Brain microvascular endothelial cell (primary cell): ENCODE results near the gene TPR.
A peak's percentile ranks its signal among the peaks of the same experiment; 100 is the strongest.
"Not testable (repeated sequence)": the region's sequence is repeated elsewhere in the genome, so short reads cannot be mapped to it uniquely, and the experiment has no call there.

ENCODE experiments used
- DNase-seq: peaks from one replicate; pipeline ENCODE4 v3.0.0-alpha.2; 2020
- H3K27ac ChIP-seq: fragments of 250-450 bp; sonication (Bioruptor Pico); 2 replicates; pipeline ENCODE4 v1.5.1; 2020; ENCODE audit warnings: mild to moderate bottlenecking, moderate library complexity
- H3K27me3 ChIP-seq: fragments of 250-450 bp; sonication (Bioruptor Pico); replicated peaks from 2 replicates; pipeline ENCODE4 v1.5.1; 2020; ENCODE audit warnings: mild to moderate bottlenecking
- H3K36me3 ChIP-seq: fragments of 250-450 bp; sonication (Bioruptor Pico); replicated peaks from 2 replicates; pipeline ENCODE4 v1.5.1; 2020; ENCODE audit warnings: mild to moderate bottlenecking
- H3K4me3 ChIP-seq: 2 replicates; pipeline ENCODE4 v1.5.1; 2011; ENCODE audit warnings: low read depth, mild to moderate bottlenecking, control low read depth, low read length, moderate library complexity
- in situ Hi-C: cut with HindIII; loops from 2 replicates; pipeline ENCODE4 v1.10.0; 2017; ENCODE audit warnings: low sequenced_read_pairs, low pct_ligation_motif_present
- TF ChIP-seq, protein P1 (sequence below): IDR thresholded peaks from 2 replicates; pipeline ENCODE4 v1.5.1; 2011; ENCODE audit warnings: low read depth, mild to moderate bottlenecking, moderate library complexity, low read length, control low read depth, inconsistent platforms; ENCODE audit errors: missing control alignments

TPR gene

GRCh38 chr1:186391841-186392240 lies 16.8 kb upstream of the TPR start:
- peaks cover 32% of the 10 kb centered on the region for H3K36me3 ChIP-seq

DNA sequence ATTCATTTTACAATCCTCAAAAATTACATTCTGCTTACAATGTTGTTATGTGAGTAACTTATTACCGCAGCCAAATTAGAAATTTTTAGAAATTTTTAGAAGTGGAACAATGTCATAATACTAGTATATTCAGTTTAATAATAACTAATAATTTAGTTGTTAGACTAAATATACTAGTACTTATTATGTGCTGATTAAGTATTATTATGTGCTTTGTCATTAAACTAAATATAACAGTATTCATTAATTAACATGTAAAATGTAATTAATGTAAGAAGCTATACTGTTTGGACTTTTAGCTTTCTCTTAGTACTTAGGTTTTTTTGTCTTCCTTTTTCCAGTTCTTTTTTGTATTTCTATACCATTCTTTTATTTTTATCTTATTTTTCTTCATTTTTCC lies 15.9 kb upstream of the TPR start:
- H3K27ac ChIP-seq = no peak overlapping the region
- DNase-seq = no peak
- peaks cover 31% of the 10 kb centered on the region for H3K36me3 ChIP-seq
- TF ChIP-seq, protein P1, sequence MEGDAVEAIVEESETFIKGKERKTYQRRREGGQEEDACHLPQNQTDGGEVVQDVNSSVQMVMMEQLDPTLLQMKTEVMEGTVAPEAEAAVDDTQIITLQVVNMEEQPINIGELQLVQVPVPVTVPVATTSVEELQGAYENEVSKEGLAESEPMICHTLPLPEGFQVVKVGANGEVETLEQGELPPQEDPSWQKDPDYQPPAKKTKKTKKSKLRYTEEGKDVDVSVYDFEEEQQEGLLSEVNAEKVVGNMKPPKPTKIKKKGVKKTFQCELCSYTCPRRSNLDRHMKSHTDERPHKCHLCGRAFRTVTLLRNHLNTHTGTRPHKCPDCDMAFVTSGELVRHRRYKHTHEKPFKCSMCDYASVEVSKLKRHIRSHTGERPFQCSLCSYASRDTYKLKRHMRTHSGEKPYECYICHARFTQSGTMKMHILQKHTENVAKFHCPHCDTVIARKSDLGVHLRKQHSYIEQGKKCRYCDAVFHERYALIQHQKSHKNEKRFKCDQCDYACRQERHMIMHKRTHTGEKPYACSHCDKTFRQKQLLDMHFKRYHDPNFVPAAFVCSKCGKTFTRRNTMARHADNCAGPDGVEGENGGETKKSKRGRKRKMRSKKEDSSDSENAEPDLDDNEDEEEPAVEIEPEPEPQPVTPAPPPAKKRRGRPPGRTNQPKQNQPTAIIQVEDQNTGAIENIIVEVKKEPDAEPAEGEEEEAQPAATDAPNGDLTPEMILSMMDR = no peak
- H3K27me3 ChIP-seq = no peaks in the 10 kb centered on the region
- in situ Hi-C loops = no loop called here
- no peak overlapping the region for H3K4me3 ChIP-seq

More at GRCh38 chr1:186391841-186392240, 16.8 kb upstream of the TPR start:
- no peaks in the 10 kb centered on the region for H3K27me3 ChIP-seq
- DNase-seq = no peak
- H3K4me3 ChIP-seq = no peak overlapping the region
- TF ChIP-seq, protein P1 = no peak
- no peak overlapping the region for H3K27ac ChIP-seq
- in situ Hi-C loops = no loop called here

GRCh38 chr1:186386725-186387383 lies 11.8 kb upstream of the TPR start:
- no peak for DNase-seq
- TF ChIP-seq, protein P1 = no peak
- Histone ChIP-seq H3K27me3 (no peaks in the 10 kb centered on the region), H3K27ac (no peak overlapping the region), H3K36me3 (peaks cover 31% of the 10 kb centered on the region), H3K4me3 (no peak overlapping the region)
- in situ Hi-C loops = no loop called here

DNA sequence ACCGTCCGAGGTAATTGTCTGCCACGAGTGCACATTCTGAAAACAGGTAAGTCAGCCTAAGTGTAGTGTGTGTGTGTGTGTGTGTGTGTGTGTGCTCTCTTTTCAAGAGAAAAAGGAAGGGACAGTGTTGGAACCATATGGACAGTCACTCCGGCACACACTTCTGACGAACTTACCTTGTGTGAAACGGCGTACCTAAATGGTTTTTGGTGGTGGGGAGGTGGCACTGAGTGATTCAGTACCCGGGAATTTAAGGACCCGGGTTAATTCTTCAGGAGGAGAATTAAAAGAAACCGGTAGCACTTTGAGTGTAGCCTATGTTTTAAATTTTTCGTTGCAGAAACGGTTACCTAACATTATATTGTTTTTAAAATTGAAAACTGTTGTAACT lies 871 bp upstream of the TPR start:
- H3K27ac ChIP-seq = peak overlapping the region; percentile 97
- H3K27me3 ChIP-seq = no peaks in the 10 kb centered on the region
- no peak for DNase-seq
- TF ChIP-seq, protein P1 = no peak
- peak overlapping the region; percentile 88 for H3K4me3 ChIP-seq
- H3K36me3 ChIP-seq = peaks cover 17% of the 10 kb centered on the region
- in situ Hi-C loops = no loop called here

- Histone ChIP-seq H3K4me3 (peak overlapping the region; percentile 88), H3K27me3 (no peaks in the 10 kb centered on the region), H3K36me3 (peaks cover 14% of the 10 kb centered on the region), H3K27ac (peak overlapping the region; percentile 97)
- in situ Hi-C loops = no loop called here
- DNase-seq = no peak
- TF ChIP-seq, protein P1 = no peak
Measured at GRCh38 chr1:186374303-186375151, 526 bp downstream of the TPR start.

DNA sequence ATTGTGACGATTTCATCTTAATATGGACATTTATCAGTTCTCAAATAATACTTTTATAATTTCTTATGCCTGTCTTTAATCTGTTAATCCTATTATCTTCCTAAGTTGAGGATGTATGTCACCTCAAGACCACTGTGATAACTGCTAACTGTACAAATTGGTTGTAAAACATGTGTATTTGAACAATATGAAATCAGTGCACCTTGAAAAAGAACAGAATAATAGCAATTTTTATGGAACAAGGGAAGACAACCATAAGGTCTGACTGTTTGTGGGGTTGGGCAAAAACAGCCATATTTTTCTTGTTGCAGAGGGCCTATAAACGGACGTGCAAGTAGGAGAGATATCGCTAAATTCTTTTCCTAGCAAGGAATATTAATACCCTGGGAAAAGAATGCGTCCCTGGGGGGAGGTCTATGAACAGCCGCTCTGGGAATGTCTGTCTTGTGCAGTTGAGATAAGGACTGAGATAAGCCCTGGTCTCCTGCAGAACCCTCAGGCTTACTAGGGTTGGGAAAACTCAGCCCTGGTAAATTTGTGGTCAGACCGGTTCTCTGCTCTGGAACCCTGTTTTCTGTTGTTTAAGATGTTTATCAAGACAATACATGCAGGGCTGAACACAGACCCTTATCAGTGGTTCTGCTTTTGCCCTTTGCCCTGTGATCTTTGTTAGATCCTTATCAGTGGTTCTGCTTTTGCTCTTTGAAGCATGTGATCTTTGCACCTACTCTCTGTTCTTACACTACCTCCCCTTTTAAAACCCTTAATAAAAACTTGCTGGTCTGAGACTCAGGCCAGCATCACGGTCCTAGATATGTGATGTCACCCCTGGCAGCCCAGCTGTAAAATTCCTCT lies 27.0 kb downstream of the TPR start:
- Histone ChIP-seq H3K36me3 (peaks cover 52% of the 10 kb centered on the region), H3K27ac (peak overlapping the region; percentile 90)
- DNase-seq = peak; percentile 89
- H3K4me3 ChIP-seq, H3K27me3 ChIP-seq, in situ Hi-C loops: not testable (repeated sequence)
